HCT116 (cell line): Measurements from ENCODE around the gene ANO3. TPM values are rescaled to one million over a fixed set of nuclear protein-coding genes. Genes with fewer than 3 reads are reported as not detected.

Experiments
- ATAC-seq: fragments of 200-7000 bp; cut with Tn5 transposase; 2 replicates; pipeline ENCODE4 v1.9.1; 2020; ENCODE audit warnings: mild to moderate bottlenecking, moderate library complexity
- BruUV-seq: library from RNA; stranded (reverse); fragments of 400-500 nt; replicated peaks from 2 replicates; lab custom pipeline; 2021; lab: Mats Ljungman, UMichigan
- CTCF ChIA-PET: fragments of 300-600 bp; sonication (Branson Sonifier 250); formaldehyde crosslinking; loops from one replicate; lab custom pipeline; 2021; ENCODE audit warnings: antibody characterized with exemption; lab: Charles Lee
- POLR2A ChIA-PET: fragments of 300-600, 350-600 bp; sonication (Branson Sonifier 250); formaldehyde crosslinking; loops from one replicate; lab custom pipeline; 2021; ENCODE audit warnings: antibody characterized with exemption; lab: Charles Lee
- RAD21 ChIA-PET, 2 experiments: fragments of 300-600 bp; sonication (Branson Sonifier 250); formaldehyde crosslinking; loops; one replicate each; lab custom pipeline; 2023; ENCODE audit warnings: low total read pairs in 2 of 2; ENCODE audit not compliant: uncharacterized antibody in 2 of 2, unreplicated experiment in 2 of 2, low non-redundant PET in 1 of 2; lab: Charles Lee
- DNase-seq: peaks from one replicate; pipeline ENCODE4 v3.0.0-alpha.2; 2010; ENCODE audit warnings: low read depth, low spot score
- H2AFZ ChIP-seq: fragments of 200-600 bp; shearing (Covaris generic), sonication (generic); 2 replicates; pipeline ENCODE4 v1.6.1; 2017; ENCODE audit warnings: low read depth, mixed run types, mixed read lengths, antibody characterized with exemption, low read length; ENCODE audit not compliant: poor library complexity, severe bottlenecking
- H3K27ac ChIP-seq: 2 replicates; pipeline ENCODE4 v1.5.1; 2012; ENCODE audit warnings: low read depth, low read length
- H3K27me3 ChIP-seq: fragments of 200-600 bp; sonication (generic); 2 replicates; pipeline ENCODE4 v1.6.1; 2016; ENCODE audit warnings: mixed run types, low read length, mixed read lengths; ENCODE audit not compliant: insufficient read depth
- H3K36me3 ChIP-seq, 2 experiments: fragments of 200-500 bp in 1 of 2; fragments of 200-600 bp in 1 of 2; sonication (Bioruptor generic) in 1 of 2; sonication (generic) in 1 of 2; 2 replicates each; pipeline versions ENCODE4 v1.5.1 to v1.6.1; 2014 to 2016; ENCODE audit warnings: low read length in 2 of 2, inconsistent platforms in 1 of 2, mixed read lengths in 1 of 2, mixed run types in 1 of 2; ENCODE audit not compliant: insufficient read depth in 2 of 2, control insufficient read depth in 1 of 2
- H3K4me1 ChIP-seq, 2 experiments: fragments of 200-600 bp in 1 of 2; sonication (generic) in 1 of 2; 2 replicates each; pipeline versions ENCODE4 v1.5.1 to v1.6.1; 2012 to 2017; ENCODE audit warnings: low read length in 2 of 2, inconsistent platforms in 1 of 2, mild to moderate bottlenecking in 1 of 2, mixed read lengths in 1 of 2, mixed run types in 1 of 2, moderate library complexity in 1 of 2; ENCODE audit not compliant: insufficient read depth in 2 of 2, control insufficient read depth in 1 of 2
- H3K4me2 ChIP-seq: fragments of 200-600 bp; sonication (generic); 2 replicates; pipeline ENCODE4 v1.6.1; 2017; ENCODE audit warnings: mixed run types, low read length, mixed read lengths
- H3K4me3 ChIP-seq, 2 experiments: fragments of 200-600 bp in 1 of 2; sonication (generic) in 1 of 2; replicated peaks in 1 of 2; 2 replicates each; pipeline ENCODE4 v1.5.1; 2011 to 2016; ENCODE audit warnings: low read length in 2 of 2, control low read depth in 1 of 2, low read depth in 1 of 2, mild to moderate bottlenecking in 1 of 2, mixed read lengths in 1 of 2, mixed run types in 1 of 2
- H3K79me2 ChIP-seq: fragments of 200-600 bp; sonication (generic); 2 replicates; pipeline ENCODE4 v1.6.1; 2017; ENCODE audit warnings: mild to moderate bottlenecking, mixed run types, low read length, moderate library complexity, mixed read lengths; ENCODE audit not compliant: insufficient read depth
- H3K9ac ChIP-seq: fragments of 200-600 bp; sonication (generic); 2 replicates; pipeline ENCODE4 v1.6.1; 2016; ENCODE audit warnings: low read length, mixed read lengths
- H3K9me2 ChIP-seq: fragments of 200-600 bp; sonication (generic), shearing (Covaris generic); 2 replicates; pipeline ENCODE4 v1.6.1; 2017; ENCODE audit warnings: mixed run types, mild to moderate bottlenecking, moderate library complexity; ENCODE audit not compliant: insufficient read depth
- H3K9me3 ChIP-seq, 2 experiments: fragments of 200-500 bp in 1 of 2; fragments of 200-600 bp in 1 of 2; sonication (Bioruptor generic) in 1 of 2; sonication (generic) in 1 of 2; 2 replicates each; pipeline ENCODE4 v1.6.1; 2014 to 2017; ENCODE audit warnings: low read length in 2 of 2, mixed read lengths in 2 of 2, inconsistent platforms in 1 of 2, low read depth in 1 of 2, mild to moderate bottlenecking in 1 of 2, mixed run types in 1 of 2, moderate library complexity in 1 of 2; ENCODE audit not compliant: control insufficient read depth in 1 of 2, insufficient read depth in 1 of 2
- H4K20me1 ChIP-seq: fragments of 200-600 bp; sonication (generic), shearing (Covaris generic); 2 replicates; pipeline ENCODE4 v1.6.1; 2017; ENCODE audit warnings: mixed run types, mild to moderate bottlenecking, moderate library complexity; ENCODE audit not compliant: insufficient read depth
- CEBPB ChIP-seq: IDR thresholded peaks from 2 replicates; pipeline ENCODE4 v1.6.1; 2012; ENCODE audit warnings: low read depth
- EGR1 ChIP-seq: IDR thresholded peaks from 2 replicates; pipeline ENCODE4 v1.6.1; 2012; ENCODE audit warnings: low read depth
- EZH2 ChIP-seq: fragments of 200-600 bp; sonication (generic); IDR thresholded peaks from 2 replicates; pipeline ENCODE4 v1.6.1; 2017; ENCODE audit warnings: antibody characterized with exemption, mixed run types
- RAD21 ChIP-seq: IDR thresholded peaks from 2 replicates; pipeline ENCODE4 v1.6.1; 2012; ENCODE audit warnings: low read depth, mild to moderate bottlenecking
- YY1 ChIP-seq: IDR thresholded peaks from 2 replicates; pipeline ENCODE4 v1.6.1; 2011; ENCODE audit warnings: low read length, low read depth, moderate library complexity, mild to moderate bottlenecking; ENCODE audit not compliant: insufficient replicate concordance; ENCODE audit errors: extremely low read depth
- ZNF274 ChIP-seq: fragments of 200-500 bp; sonication (Bioruptor generic); IDR thresholded peaks from 2 replicates; pipeline ENCODE4 v1.6.1; 2014; ENCODE audit warnings: mild to moderate bottlenecking, low read depth, low read length, inconsistent platforms
- intact Hi-C: fragments of 100-400 bp; cut with micrococcal nuclease; formaldehyde crosslinking; loops from 2 replicates; pipeline ENCODE4 v1.10.0; 2022
- total RNA-seq: library from RNA; stranded (reverse); gene quantifications from one replicate; pipeline ENCODE4 v1.2.1, GENCODE V29; 2021; ENCODE audit not compliant: unreplicated experiment
- TF ChIP-seq, protein P1 (sequence below): IDR thresholded peaks from 2 replicates; pipeline ENCODE4 v1.6.1; 2012
- TF ChIP-seq, protein P2 (sequence below), 3 experiments: fragments of 200-600 bp in 1 of 3; sonication (generic) in 1 of 3; IDR thresholded peaks in 2 of 3; conservative IDR thresholded peaks in 1 of 3; 2 replicates each; pipeline ENCODE4 v1.5.1; 2012 to 2017; ENCODE audit warnings: low read depth in 2 of 3, low read length in 2 of 3, antibody characterized with exemption in 1 of 3, borderline replicate concordance in 1 of 3, control low read depth in 1 of 3, mild to moderate bottlenecking in 1 of 3, mixed read lengths in 1 of 3, mixed run types in 1 of 3, moderate library complexity in 1 of 3; ENCODE audit not compliant: insufficient read depth in 1 of 3

Gene ANO3
- total RNA-seq, 1 experiment from 2014 or later: not detected

DNA sequence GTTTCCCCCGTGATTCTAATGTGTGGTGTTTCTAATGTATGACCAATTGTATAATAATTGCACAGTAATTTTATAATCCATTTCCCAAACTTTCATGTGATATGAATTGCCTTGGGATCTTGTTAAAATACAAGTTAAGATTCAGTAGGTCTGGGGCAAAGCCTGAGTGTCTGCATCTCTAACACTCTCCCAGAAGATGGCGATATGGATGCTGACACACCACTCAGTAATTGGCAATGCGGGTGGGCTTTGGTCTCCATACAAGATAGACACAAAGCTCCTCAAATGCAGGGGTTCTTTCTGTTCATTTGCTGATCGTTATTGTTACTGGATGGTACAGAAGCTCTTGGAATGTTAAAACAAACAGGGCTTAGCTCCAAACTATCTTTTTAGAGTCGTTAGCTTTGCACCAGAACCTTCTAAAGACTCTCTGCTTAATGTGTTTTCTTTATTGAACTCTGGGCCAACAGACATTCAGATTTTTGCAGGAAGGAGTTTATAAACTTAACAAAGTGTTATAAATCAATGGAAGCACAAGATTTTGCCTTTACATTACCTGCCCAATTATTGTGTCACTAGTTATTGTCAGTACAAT, 45.4 kb upstream of the ANO3 start:
- Histone ChIP-seq H3K9ac (no peak overlapping the region), H3K79me2 (no peaks in the 10 kb centered on the region), H3K4me2 (no peak overlapping the region), H3K4me3 (no peak overlapping the region), H3K27me3 (no peaks in the 10 kb centered on the region), H4K20me1 (no peaks in the 10 kb centered on the region), H3K9me2 (no peaks in the 10 kb centered on the region), H3K4me1 (no peaks in the 10 kb centered on the region), H2AFZ (no peak overlapping the region), H3K9me3 (no peaks in the 10 kb centered on the region), H3K36me3 (no peaks in the 10 kb centered on the region), H3K27ac (no peak overlapping the region)
- ChIA-PET CTCF (interaction anchor here (1.4 kb wide), 1 partner anchor 872 kb away, joined by 4 read pairs; no protein-coding TSS in a partner anchor), RAD21 (no interaction called here), POLR2A (no interaction called here)
- no peak for DNase-seq
- no TSS peak for BruUV-seq
- TF ChIP-seq, protein P1, sequence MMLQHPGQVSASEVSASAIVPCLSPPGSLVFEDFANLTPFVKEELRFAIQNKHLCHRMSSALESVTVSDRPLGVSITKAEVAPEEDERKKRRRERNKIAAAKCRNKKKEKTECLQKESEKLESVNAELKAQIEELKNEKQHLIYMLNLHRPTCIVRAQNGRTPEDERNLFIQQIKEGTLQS: no peak
- TF ChIP-seq CEBPB (no peak), EZH2 (no peak), RAD21 (no peak), EGR1 (no peak), ZNF274 (no peak), YY1 (no peak)
- TF ChIP-seq, protein P2, sequence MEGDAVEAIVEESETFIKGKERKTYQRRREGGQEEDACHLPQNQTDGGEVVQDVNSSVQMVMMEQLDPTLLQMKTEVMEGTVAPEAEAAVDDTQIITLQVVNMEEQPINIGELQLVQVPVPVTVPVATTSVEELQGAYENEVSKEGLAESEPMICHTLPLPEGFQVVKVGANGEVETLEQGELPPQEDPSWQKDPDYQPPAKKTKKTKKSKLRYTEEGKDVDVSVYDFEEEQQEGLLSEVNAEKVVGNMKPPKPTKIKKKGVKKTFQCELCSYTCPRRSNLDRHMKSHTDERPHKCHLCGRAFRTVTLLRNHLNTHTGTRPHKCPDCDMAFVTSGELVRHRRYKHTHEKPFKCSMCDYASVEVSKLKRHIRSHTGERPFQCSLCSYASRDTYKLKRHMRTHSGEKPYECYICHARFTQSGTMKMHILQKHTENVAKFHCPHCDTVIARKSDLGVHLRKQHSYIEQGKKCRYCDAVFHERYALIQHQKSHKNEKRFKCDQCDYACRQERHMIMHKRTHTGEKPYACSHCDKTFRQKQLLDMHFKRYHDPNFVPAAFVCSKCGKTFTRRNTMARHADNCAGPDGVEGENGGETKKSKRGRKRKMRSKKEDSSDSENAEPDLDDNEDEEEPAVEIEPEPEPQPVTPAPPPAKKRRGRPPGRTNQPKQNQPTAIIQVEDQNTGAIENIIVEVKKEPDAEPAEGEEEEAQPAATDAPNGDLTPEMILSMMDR (IDR thresholded peaks at IDR 0.05 in 2 of 3, conservative IDR thresholded peaks at IDR 0.05 in 1 of 3; ENCODE audit: borderline replicate concordance in 1 of 3, insufficient read depth in 1 of 3, low read depth in 2 of 3, low read length in 2 of 3): peak; percentile 3 to 38 (median 28); a peak in 3 of 6 replicates
- no peak for ATAC-seq
- intact Hi-C loops: loop anchor here (5.0 kb wide), 1 partner anchor 1201 kb away; no protein-coding TSS in a partner anchor
